Nephron (organoid): ENCODE measurements around the gene TM4SF18.

Experiments
- H3K27ac Mint-ChIP-seq, 3 experiments: 2 replicates each; pipeline ENCODE4 v1.8.0; 2020; ENCODE audit warnings: mixed read lengths in 3 of 3, mild to moderate bottlenecking in 2 of 3, moderate library complexity in 1 of 3
- H3K27me3 Mint-ChIP-seq: 2 replicates; pipeline ENCODE4 v1.8.0; 2021; ENCODE audit warnings: low read depth, mild to moderate bottlenecking, moderate library complexity, mixed read lengths
- H3K36me3 Mint-ChIP-seq: 2 replicates; pipeline ENCODE4 v1.8.0; 2020; ENCODE audit warnings: low read depth, mixed read lengths
- H3K4me1 Mint-ChIP-seq: 2 replicates; pipeline ENCODE4 v1.8.0; 2020; ENCODE audit warnings: mixed read lengths
- H3K4me3 Mint-ChIP-seq, 3 experiments: 2 replicates each; pipeline ENCODE4 v1.8.0; 2020; ENCODE audit warnings: mild to moderate bottlenecking in 3 of 3, mixed read lengths in 3 of 3, moderate library complexity in 2 of 3
- H3K9me3 Mint-ChIP-seq: 2 replicates; pipeline ENCODE4 v1.8.0; 2020; ENCODE audit warnings: mixed read lengths
- TF ChIP-seq, protein P1 (sequence below), 3 experiments: fragments of 200-600 bp; sonication (generic); IDR thresholded peaks; one replicate each; pipeline ENCODE4 v1.5.0; 2021; ENCODE audit warnings: antibody characterized with exemption in 3 of 3; ENCODE audit not compliant: unreplicated experiment in 3 of 3

TM4SF18 gene

DNA sequence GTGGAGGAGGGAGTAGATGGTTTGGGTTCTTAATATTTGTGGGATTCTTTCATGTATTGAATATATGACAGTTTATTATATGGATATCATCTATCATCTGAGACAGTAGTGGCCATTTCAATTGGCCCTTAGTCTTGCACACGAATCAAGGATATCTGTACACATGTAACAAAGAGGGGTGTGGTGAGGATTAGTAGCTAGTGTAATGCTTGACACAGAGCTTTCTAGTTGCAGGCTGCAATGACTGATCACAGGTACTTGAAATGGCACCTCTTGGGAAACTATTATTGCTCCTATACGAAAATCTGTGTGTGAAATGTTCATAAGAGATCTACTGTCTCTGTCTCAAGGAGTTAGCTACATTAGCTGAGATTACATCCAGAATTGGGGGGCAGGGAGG lies 31.2 kb upstream of the TM4SF18 start:
- TF ChIP-seq, protein P1, sequence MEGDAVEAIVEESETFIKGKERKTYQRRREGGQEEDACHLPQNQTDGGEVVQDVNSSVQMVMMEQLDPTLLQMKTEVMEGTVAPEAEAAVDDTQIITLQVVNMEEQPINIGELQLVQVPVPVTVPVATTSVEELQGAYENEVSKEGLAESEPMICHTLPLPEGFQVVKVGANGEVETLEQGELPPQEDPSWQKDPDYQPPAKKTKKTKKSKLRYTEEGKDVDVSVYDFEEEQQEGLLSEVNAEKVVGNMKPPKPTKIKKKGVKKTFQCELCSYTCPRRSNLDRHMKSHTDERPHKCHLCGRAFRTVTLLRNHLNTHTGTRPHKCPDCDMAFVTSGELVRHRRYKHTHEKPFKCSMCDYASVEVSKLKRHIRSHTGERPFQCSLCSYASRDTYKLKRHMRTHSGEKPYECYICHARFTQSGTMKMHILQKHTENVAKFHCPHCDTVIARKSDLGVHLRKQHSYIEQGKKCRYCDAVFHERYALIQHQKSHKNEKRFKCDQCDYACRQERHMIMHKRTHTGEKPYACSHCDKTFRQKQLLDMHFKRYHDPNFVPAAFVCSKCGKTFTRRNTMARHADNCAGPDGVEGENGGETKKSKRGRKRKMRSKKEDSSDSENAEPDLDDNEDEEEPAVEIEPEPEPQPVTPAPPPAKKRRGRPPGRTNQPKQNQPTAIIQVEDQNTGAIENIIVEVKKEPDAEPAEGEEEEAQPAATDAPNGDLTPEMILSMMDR (IDR thresholded peaks at IDR 0.05; ENCODE audit: unreplicated experiment in 3 of 3) = no peak
- no peak overlapping the region for H3K27ac Mint-ChIP-seq
- peaks cover 5% of the 10 kb centered on the region for H3K27me3 Mint-ChIP-seq
- H3K9me3 Mint-ChIP-seq = no peaks in the 10 kb centered on the region
- peaks cover 5% of the 10 kb centered on the region for H3K4me1 Mint-ChIP-seq
- H3K36me3 Mint-ChIP-seq = no peaks in the 10 kb centered on the region
- H3K4me3 Mint-ChIP-seq = no peak overlapping the region

DNA sequence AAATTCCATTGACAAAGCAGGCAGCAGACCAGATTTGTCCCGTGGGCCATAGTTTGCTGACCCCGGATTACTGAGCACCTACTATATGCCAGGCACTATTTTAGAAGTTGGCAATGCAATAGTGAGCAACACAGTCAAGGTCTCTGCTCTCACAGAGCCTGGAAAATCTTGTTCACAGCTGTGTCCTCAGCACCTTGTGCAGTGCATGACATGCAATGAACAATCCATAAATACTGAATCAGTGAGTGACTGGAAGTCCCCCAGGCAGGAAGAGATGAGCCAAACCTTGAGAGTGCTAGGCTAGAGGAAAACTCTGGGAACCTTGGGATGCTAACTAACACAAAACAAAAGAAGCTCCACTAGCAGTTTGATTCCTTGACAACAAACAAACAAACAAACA lies 29.6 kb upstream of the TM4SF18 start:
- no peaks in the 10 kb centered on the region for H3K9me3 Mint-ChIP-seq
- H3K4me1 Mint-ChIP-seq = peaks cover 5% of the 10 kb centered on the region
- H3K27ac Mint-ChIP-seq = no peak overlapping the region
- no peak overlapping the region for H3K4me3 Mint-ChIP-seq
- TF ChIP-seq, protein P1 (IDR thresholded peaks at IDR 0.05; ENCODE audit: unreplicated experiment in 3 of 3) = no peak
- H3K36me3 Mint-ChIP-seq = no peaks in the 10 kb centered on the region
- H3K27me3 Mint-ChIP-seq = peaks cover 5% of the 10 kb centered on the region

DNA sequence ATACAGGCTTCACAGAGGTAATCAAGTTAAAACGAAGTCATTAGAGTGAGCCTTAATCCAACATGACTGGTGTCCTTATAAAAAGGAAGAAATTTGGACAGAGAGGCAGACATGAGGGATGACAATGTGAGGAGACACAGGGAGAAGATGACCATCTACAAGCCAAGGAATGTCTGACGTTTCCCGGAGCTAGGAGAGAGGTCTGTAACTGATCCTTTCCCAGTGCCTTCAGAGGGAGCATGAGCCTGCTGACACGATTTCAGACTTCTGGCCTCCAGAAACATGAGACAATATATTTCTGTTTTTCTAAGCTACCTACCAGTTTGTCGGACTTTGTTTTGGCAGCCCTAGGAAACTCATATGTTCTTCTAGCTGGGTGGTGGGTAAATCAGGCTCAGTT lies 28.9 kb upstream of the TM4SF18 start:
- no peaks in the 10 kb centered on the region for H3K36me3 Mint-ChIP-seq
- peaks cover 5% of the 10 kb centered on the region for H3K27me3 Mint-ChIP-seq
- no peaks in the 10 kb centered on the region for H3K9me3 Mint-ChIP-seq
- H3K4me3 Mint-ChIP-seq = no peak overlapping the region
- H3K4me1 Mint-ChIP-seq = peaks cover 5% of the 10 kb centered on the region
- TF ChIP-seq, protein P1 (IDR thresholded peaks at IDR 0.05; ENCODE audit: unreplicated experiment in 3 of 3) = no peak
- H3K27ac Mint-ChIP-seq = no peak overlapping the region

DNA sequence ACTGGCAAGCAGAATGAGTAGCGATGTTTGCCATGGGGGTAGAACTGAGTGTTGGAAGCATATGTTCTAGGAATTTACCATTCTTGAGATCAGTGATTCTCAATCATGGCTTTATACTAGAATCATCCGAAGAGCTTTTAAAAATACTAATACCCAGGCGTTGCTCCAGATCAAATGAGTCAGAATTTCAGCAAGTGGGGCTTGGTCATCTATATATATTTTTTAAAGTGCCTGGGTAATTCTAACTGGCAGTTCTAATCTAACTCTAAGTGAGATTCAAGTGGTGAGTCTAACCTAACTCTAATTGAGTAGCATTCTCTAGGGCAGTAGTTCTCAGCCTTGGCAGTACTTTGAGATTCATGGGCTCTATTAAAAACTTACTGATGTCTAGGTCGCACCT lies 23.2 kb upstream of the TM4SF18 start:
- Mint-ChIP-seq H3K9me3 (no peaks in the 10 kb centered on the region), H3K27ac (no peak overlapping the region), H3K4me3 (no peak overlapping the region)

DNA sequence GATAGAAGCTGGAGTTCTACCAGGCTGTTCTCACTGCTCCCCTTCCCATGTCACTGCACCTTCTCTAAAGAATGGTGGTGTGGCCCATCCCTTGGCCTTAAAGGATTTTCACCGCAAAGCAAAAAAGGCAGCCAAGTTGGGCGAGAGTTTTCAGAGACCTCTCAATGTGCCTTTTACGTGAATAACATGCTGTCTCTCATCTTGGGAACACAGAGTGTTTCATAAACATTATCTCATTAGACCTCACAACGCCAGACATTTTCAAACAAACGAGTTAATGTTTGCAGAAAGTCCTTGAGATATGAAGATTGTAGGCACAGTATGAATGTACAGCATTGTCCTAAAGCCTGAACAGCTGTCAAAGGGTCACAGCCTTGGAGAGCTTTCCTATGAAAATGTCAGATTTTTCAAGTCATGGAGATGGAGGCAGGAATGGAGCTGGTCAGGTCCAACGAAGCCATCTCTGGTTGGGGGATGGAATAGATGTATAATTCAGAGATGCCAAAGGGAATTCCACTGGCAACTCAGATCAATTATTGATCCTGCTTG lies 22.7 kb upstream of the TM4SF18 start:
- no peak overlapping the region for H3K27ac Mint-ChIP-seq
- H3K36me3 Mint-ChIP-seq = no peaks in the 10 kb centered on the region
- no peaks in the 10 kb centered on the region for H3K9me3 Mint-ChIP-seq
- peaks cover 4% of the 10 kb centered on the region for H3K27me3 Mint-ChIP-seq
- TF ChIP-seq, protein P1 (IDR thresholded peaks at IDR 0.05; ENCODE audit: unreplicated experiment in 3 of 3) = no peak
- no peak overlapping the region for H3K4me3 Mint-ChIP-seq
- H3K4me1 Mint-ChIP-seq = no peaks in the 10 kb centered on the region

More for the DNA sequence above, 23.2 kb upstream of the TM4SF18 start:
- Mint-ChIP-seq H3K27me3 (peaks cover 4% of the 10 kb centered on the region), H3K36me3 (no peaks in the 10 kb centered on the region), H3K4me1 (no peaks in the 10 kb centered on the region)
- TF ChIP-seq, protein P1 (IDR thresholded peaks at IDR 0.05; ENCODE audit: unreplicated experiment in 3 of 3) = no peak

DNA sequence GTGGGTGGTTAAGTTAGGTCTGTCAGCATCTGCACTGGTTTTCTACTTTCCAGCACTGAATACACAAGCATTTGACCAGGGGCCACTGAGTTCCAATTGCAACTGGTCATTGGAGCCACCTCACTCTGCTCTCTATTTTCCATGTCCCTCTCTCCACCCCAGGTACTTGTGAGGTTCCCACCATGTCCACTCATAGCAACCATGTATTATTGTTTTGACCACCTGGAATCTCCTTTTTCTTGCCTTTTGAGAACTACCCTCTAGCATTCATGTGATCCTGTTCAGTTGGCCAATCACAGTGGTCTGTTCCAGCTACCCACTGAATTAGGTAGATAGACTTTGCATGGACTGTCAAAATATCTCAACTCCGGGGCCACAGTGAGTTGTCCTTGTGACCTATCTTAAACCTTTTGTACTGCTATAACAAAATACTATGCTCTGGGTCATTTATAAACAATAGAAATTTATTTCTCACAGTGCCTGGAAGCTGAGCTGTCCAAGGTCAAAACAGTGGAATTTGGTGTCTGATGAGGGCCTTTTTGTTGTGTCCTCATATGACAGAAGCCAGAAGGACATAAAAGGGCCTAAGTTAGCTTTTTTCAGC lies 20.2 kb upstream of the TM4SF18 start:
- H3K4me3 Mint-ChIP-seq = no peak overlapping the region
- H3K27ac Mint-ChIP-seq = no peak overlapping the region
- no peaks in the 10 kb centered on the region for H3K4me1 Mint-ChIP-seq
- TF ChIP-seq, protein P1 (IDR thresholded peaks at IDR 0.05; ENCODE audit: unreplicated experiment in 3 of 3) = no peak
- peaks cover 4% of the 10 kb centered on the region for H3K27me3 Mint-ChIP-seq
- no peaks in the 10 kb centered on the region for H3K9me3 Mint-ChIP-seq
- H3K36me3 Mint-ChIP-seq = no peaks in the 10 kb centered on the region
